Epithelial cell of esophagus (primary cell): ENCODE measurements around the gene LHX1.
A peak's percentile ranks its signal among the peaks of the same experiment; 100 is the strongest.

Source experiments
- DNase-seq: peaks from one replicate; pipeline ENCODE4 v3.0.0; 2010; ENCODE audit warnings: low read depth
- H3K4me3 ChIP-seq: 2 replicates; pipeline ENCODE4 v1.5.1; 2011; ENCODE audit warnings: mild to moderate bottlenecking, low read length, control low read depth
- CTCF ChIP-seq: IDR thresholded peaks from 2 replicates; pipeline ENCODE4 v1.5.1; 2011; ENCODE audit warnings: low read depth, mild to moderate bottlenecking, low read length, control low read depth, inconsistent platforms; ENCODE audit not compliant: insufficient read depth; ENCODE audit errors: missing control alignments

LHX1 gene

GRCh38 chr17:36975922-36976515 lies 38.7 kb downstream of the LHX1 start:
- peak; percentile 3 for DNase-seq
- TF ChIP-seq CTCF = no peak

DNA sequence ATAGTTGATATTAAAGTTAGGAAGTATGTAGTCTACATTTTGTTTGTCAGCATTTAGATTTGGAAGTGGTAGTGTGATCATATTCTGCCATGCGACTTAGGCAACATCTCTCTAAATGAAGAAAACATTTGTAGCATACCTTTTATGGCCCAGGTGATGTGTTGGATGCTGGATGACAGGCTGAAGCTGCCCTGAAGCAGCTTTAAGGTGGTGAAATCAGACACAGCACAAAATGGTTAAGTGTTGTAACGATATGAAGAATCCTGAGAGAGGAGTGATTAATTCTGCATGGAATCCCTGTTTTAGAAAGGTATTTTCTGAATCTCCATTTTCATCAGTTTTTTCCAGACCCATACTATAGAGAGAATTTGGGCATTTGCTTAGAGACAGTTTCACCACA lies 39.8 kb downstream of the LHX1 start:
- TF ChIP-seq CTCF = no peak
- peak; percentile 49 for DNase-seq
- H3K4me3 ChIP-seq = no peak overlapping the region

More at GRCh38 chr17:36975922-36976515, 38.7 kb downstream of the LHX1 start:
- H3K4me3 ChIP-seq = no peak overlapping the region

GRCh38 chr17:36977568-36977967 lies 40.3 kb downstream of the LHX1 start:
- DNase-seq = no peak
- H3K4me3 ChIP-seq = no peak overlapping the region
- no peak for TF ChIP-seq CTCF

GRCh38 chr17:36978810-36979564 lies 41.7 kb downstream of the LHX1 start:
- H3K4me3 ChIP-seq = no peak overlapping the region
- TF ChIP-seq CTCF = no peak
- DNase-seq = peak; percentile 70

- H3K4me3 ChIP-seq = no peak overlapping the region
- TF ChIP-seq CTCF = no peak
- DNase-seq = peak; percentile 8
These were observed 42.3 kb downstream of the LHX1 start for GRCh38 chr17:36979565-36979941.

DNA sequence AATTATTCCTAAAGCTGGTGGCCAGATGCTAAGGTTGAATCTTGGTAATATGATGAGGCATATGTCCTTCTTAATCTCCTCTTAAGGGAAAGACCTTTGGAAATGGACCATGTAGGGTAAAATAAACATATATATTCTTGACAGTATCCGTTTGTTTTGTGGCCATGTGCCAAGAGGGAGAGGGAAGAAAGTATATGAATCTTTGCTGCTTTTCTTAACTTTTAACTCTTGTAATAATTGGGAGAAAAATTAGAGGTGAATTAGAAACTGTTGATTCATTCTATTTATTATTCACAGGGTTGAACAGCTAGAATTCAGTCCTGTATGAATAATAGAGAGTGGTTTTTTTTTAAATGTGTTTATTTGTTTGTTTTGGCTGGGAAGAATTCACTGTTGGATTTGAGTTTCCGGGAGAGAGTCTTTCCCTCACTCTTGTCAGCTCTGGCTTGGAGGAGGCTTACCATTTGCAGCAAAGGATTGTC lies 43.0 kb downstream of the LHX1 start:
- peak; percentile 26 for DNase-seq
- TF ChIP-seq CTCF = no peak
- no peak overlapping the region for H3K4me3 ChIP-seq

DNA sequence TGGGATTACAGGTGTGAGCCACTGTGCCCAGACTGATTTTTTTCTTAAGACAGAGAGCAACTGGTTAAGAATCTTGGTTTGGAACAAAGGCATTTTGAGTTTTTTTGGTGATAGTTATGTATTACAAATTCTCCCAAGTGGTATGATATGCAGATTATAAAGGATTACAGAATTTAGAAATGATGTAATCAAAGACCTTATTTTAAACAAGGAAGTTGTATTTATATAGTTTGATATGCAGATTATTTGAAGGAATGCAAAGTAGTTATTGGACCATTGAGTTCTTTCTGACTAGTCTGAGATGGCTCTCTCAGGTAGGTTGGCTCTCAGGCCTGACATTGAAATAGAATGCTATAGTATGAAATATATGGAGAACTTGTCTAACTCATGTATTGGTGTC lies 46.3 kb downstream of the LHX1 start:
- TF ChIP-seq CTCF = no peak
- H3K4me3 ChIP-seq = no peak overlapping the region
- DNase-seq = no peak
